GM21381 (cell line): ENCODE measurements around the gene XKR7.
"Not testable (repeated sequence)": the region's sequence is repeated elsewhere in the genome, so short reads cannot be mapped to it uniquely, and the experiment has no call there.

Experiments used
- ATAC-seq: cut with Tn5 transposase; IDR thresholded peaks from one replicate; pipeline ENCODE4 v1.9.1; 2021; ENCODE audit warnings: mild to moderate bottlenecking, moderate library complexity; ENCODE audit not compliant: unreplicated experiment

XKR7 gene

DNA sequence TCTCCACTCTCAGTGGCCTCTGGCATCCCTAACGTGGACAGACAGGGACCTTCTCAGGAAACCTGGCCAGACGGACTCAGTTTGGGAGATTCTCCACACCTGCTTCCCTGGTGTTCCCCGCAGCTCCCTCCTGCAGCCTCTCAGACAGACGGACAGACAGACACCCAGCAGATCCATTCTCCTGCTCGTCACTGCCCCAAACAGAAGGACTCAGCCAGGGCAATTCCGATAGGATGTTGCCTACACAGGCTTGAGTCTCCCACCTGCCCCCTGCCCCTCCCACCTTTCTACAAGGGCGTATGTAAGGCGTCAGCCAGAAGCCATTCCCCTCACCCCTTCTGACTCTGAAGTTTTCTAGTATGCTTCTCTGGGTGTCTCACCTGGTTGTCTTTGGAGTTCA is 42.7 kb downstream of the XKR7 start:
- no peak for ATAC-seq

DNA sequence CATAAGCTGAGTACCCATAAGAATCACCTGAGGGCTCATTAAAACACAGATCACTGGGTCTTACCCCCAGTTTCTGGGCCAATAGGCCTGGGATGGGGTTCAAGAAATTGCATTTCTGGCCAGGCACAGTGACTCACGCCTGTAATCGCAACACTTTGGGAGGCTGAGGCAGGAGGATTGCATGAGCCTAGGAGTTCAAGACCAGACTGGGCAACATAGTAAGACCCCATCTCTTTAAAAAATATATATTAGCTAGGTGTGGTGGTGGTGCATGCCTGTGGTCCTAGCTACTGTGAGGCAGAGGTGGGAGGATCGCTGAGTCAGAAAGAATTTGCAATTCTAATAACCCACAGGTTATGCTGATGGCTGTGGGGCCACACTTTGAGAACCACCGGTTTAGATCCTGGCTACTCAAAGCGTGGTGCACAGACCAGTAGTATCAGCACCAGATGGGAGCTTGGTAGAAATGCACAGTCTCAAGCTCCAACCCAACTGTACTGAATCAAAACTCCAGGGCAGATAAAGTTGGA is 44.3 kb downstream of the XKR7 start:
- ATAC-seq, result no peak

DNA sequence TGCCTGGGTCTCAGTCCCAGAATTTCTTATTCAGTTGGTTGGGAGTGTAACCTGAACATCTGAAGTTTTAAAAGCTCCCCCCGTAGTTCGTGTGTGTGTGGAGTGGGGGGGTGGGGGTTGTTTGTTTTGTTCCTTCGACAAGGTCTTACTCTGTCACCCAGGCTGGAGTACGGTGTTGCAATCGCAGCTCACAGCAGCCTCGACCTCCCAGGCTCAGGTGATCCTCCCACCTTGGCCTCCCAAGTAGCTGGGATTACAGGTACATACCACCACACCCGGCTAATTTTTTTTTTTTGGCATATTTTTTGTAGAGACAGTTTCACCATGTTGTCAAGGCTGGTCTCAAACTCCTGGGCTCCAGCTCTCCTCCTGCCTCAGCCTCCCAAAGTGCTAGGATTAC is 45.4 kb downstream of the XKR7 start:
- no peak for ATAC-seq

DNA sequence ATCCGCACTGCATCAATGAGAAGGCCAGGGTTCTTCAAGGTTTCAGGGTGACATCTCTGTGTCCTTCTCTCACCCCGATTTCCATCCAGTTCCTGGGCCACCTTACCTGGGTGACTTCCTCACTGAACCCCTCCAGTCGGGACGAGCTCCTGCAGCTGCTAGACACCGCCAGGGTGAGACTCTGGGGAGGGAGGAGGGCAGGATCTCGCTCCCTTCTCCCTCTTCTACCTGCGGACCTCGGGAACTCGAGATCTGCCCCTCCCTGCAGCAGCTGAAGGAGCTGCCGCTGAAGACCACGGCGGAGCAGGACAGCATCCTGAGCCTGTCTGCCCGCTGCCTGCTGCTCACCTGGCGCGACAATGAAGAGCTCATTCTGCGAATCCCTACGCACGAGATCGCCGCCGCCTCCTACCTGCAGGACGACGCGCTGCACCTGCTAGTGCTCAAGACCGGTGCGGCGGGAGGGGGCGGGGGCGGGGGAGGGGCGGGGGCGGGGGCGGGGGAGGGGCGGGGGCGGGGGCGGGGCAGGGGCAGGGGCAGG is 49.8 kb downstream of the XKR7 start:
- no peak for ATAC-seq

DNA sequence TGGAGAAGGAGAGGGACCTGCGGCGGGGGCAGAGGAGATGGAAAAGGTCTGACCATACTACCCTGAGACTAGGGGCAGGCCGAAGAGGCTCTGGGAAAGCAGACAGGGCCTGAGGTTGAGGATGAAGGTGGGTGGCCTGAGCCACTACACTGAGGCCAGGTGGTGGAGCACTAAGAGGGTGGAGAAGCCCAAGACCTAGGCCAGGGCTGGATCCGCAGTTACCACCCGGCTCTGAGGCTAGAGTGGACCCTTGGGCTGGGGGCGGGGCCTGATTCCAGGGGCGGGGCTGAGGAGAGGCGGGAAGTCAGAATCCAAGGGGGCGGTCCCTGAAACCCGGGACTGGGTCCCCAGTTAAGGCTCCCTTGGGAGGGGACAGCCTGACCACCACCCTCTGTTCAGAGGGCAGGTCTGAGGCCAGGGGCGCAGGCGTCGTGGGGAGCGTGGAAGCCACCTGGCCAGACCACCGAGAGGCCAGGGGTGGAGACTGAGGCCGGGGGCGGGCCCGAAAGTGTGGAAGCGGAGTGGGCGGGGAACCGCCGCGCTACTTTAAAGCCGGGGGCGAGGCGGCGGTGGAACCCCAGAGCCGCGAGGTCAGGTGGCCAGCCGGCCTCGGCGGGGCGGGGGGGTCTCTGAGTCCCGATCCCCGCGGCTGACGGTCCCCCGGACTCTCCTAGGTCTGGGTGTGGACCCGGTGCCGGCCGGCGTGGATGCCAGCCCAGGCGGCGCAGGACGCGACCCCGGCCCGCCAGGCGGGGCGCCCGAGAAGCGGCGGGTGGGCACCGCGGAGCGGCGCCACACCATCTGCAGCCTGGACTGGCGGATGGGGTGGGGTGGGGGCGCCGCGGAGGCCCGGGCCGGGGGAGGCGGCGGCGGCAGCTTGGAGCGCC is 50.6 kb downstream of the XKR7 start:
- no peak for ATAC-seq

DNA sequence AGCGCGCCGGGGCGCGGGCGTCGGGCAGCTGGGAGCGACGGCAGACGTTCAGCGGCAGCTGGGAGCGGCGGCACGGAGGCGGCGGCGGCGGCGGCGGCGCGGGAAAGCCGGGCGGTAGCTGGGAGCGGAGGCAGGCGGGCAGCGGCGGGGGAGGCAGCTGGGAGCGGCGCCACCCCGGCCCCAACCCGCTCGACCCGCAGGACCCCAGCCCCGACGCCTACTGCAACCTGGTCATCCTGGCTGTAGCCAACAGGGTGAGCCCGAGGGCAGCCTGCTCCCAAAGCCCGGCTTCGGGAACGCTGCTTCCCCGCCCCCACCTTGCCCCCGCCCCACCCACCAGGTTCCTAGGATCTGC is 51.2 kb downstream of the XKR7 start:
- ATAC-seq, result no peak

DNA sequence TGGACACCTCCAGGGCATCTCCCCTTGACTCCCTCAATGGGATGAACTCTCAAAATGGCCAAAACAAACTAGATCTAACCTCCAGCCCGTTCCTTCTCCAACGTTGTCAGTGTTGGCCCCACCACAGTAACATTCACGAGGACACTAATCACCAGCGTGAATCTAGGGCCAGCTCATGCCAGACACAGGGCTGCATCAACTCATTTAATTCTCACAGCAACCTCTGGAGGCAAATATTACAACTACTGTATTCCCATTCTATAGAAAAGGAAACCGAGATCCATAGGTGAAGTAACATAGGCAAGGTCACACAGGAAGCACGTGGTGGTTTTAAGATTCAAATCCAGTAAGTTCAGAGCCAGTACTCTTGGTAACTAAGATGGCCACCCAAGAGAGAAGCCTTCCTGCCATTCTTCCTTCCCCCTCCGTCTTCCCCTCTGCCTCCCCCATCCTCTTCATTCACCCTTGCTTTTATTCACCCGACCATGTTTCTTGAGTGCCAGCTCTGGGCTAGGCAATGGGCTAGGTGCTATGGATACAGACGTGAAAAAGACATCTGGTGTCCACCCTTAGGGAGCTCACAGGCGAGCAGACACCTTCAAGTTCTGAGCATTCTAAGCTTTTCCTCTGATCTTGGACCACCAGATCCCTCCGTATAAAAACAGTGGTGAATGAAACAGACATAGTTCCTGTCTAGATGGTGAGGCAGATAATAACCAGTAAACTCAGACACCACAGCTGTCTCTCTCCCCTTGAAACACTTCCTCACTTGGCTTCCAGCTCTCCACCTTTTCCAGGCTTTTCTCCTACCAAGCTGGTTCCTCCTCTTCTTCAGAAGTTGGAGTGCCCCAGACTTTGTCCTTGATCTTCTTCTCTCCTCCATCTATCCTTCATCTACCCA is 51.9 kb downstream of the XKR7 start:
- ATAC-seq, result no peak

DNA sequence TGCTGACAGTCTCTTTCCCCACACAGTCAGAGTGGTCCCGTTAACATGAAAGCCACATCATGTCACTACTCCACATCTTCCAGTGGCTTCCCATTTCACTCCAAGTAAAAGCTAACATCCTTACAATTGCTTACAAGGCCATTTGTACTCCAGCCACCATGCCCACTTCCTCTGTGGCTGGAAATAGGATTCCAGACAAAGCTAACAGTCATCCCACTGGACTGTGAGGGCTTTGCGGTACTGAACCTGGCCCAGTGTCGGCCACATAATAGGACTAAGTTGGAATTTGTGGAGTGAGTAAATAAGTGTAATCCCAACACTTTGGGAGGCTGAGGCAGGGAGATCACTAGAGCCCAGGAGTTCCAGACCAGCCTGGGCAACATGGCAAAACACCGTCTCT is 53.1 kb downstream of the XKR7 start:
- no peak for ATAC-seq

DNA sequence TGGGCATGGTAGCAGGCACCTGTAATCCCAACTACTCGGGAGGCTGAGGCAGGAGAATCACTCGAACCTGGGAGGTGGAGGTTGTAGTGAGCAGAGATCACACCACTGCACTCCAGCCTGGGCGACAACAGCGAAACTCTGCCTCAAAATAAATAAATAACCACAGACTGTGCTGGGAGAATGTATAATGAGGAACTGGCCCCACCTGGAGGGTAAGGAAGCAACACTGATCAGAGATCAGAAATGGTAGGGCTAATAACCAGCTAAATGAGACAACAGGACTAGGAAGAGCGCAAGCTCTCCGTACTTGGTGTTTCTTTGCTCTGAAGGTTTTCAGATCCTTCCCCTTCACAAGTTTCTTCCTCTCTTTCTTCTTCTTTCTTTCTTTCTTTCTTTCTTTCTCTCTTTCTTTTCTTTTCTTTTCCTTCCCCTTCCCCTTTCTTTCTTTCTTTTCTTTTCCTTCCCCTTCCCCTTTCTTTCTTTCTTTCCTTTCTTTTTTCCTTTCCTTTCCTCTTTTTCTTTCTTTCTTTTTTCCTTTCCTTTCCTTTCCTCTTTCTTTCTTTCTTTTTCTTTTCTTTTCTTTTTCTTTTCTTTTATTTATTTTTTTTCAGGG is 56.8 kb downstream of the XKR7 start:
- ATAC-seq, result no peak

DNA sequence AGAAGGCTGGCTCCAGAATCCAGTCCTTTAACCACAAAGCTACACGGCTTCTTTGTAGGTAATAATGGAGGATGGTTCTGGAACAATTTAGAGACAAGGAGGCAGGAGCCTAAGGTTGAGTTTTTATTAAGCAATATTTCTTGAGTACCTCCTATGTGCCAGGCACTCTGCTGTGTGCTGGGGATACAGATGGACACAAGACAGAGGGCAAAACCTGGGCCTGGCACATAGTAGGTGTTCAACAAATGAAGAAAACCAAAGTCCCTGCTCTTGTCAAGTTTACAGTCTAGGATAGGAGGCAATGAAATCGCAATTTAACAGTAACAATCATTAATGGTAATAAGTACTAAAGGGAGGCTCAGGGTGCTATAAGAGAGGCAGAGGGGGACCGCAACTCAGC is 59.7 kb downstream of the XKR7 start:
- ATAC-seq, result no peak

DNA sequence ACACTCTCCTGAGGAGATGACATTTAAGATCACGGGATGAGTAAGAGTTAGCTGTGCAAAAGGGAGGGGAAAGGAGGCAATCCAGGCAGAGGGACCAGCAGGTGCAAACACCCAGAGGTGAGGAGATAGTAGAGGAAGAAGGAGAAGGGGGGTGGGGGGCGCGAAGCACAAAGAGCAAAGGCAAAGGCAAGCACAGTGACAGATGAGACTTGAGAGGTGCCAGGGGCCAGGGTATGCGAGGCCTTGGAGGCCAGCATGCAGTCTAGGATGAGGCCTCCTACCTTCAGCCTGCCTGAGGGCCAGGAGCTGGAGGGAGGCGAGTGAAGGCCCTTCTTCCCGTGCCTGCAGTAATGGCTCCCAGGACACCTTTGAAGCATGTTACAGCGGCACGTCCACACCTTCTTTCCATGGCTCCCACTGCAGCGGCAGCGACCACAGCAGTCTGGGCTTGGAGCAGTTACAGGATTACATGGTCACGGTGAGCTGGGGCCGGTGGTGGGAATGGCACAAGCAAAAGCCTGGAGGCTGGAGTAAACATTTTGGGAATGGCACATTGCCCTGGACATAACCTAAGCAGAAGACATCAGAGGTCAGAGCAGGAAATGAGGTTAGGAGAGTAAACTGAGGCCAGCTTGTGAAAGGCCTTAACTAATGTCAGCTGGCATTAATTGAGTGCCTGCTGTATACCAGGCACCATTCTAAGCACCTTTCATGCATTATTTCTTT is 60.9 kb downstream of the XKR7 start:
- ATAC-seq, result no peak

DNA sequence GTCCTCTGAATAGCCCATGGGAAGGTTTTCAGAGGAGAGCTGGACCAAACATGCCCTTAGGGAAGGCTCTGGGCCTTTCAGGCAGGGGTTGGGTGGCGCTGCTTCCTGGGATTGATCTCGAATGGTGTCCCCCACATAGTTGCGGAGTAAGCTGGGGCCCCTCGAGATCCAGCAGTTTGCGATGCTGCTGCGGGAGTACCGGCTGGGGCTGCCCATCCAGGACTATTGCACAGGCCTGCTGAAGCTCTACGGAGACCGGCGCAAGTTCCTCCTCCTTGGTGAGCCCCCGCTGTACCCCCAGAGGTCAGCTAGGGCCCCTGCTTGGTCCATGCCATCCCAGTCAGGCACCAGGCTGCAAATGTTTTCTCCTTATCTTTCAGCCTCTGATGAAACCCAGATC is 61.6 kb downstream of the XKR7 start:
- ATAC-seq, result no peak

DNA sequence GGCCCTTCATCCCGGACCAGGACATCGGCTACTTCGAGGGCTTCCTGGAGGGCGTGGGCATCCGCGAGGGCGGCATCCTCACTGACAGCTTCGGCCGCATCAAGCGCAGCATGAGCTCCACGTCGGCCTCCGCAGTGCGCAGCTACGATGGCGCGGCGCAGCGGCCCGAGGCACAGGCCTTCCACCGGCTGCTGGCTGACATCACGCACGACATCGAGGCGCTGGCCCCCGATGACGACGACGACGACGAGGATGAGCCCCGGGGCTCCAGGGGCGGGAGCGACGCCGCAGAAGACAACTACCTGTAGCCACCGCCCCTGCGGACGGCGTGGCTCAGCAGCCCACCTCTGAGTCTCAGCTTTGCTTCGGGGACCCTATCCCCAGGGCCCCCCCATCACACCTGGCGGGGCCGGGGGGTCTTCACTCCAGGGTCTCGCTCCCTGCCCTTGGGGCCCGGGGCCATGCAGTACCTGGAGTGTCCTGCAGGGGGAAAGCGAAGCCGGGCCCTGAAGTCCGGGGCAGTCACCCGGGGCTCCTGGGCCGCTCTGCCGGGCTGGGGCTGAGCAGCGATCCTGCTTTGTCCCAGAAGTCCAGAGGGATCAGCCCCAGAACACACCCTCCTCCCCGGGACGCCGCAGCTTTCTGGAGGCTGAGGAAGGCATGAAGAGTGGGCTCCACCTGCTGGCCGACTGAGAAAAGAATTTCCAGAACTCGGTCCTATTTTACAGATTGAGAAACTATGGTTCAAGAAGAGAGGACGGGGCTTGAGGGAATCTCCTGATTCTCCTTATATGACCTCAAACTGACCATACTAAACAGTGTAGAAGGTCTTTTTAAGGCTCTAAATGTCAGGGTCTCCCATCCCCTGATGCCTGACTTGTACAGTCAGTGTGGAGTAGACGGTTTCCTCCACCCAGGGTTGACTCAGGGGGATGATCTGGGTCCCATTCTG is 63.3 kb downstream of the XKR7 start:
- no peak for ATAC-seq

DNA sequence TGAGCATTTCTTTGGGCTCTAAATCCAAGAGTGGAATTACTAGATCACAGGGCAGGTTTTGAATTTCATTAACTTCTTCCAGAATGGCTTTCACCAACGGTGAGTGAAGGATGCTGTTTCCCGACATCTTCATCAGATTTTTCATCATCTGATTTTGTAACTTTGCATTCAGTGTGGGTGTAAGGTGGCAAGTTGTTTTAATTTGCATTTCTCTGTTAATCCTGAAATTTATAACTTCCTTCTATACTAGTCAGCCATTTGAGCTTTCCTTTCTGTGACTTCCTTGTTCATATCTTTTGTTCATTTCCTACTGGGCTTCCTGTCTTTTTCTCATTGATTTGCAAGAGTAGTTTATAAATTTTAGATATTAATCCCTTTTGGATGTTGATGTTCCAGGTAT is 65.4 kb downstream of the XKR7 start:
- no peak for ATAC-seq

DNA sequence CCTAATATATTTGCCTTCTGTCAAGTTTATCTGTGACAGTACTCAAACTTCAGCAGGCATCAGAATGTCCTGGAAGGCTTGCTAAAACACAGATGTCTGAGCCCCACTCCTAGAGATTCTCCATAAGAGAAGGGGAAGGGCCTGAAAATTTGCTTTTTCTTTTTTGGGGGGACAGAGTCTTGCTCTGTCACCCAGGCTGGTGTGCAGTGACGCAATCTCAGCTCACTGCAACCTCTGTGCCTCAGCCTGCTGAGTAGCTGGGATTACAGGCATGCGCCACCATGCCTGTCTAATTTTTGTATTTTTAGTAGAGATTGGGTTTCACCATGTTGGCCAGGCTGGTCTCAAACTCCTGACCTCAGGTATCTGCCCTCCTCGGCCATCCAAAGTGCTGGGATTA is 65.8 kb downstream of the XKR7 start:
- ATAC-seq, result not testable (repeated sequence)

DNA sequence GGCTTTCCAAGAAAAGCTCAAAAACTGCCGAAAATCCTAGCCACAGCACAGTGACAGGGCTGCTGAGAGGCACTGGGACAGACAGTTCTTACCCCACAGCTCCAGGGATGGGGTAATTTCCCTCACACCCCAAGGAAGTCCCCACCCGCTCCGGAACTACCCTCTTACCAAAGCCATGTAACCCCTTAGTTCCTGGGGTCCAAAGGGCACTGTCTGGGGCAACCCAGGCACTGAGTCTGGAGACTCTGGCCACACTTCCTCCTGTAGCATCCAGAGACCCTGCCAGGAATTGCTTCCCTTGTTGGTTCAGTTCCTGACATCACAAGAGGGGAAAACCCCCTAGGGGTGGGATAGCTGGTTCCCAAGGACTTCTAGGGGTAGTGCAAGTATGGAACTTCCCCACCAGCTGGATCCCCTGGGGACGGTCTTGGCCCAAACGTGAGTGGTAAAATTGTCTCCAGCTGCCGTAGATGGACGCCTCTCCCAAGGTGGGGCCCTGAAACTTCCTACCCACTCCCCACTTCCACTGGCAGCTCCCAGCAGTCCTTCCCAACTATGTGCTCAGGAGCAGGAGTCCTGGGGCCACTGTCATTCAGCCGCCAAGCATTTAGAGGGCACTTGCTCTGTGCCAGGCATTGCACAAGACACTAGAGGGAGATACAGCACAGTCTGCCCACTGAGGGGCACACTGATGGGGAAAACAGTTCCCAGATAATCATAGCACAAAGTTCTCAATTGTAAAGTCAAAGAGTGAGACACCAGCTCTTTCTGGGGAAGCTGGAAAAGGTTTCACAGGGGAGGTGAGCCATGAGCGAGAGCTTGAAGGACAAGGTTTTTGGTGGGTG is 66.9 kb downstream of the XKR7 start:
- ATAC-seq, result no peak

DNA sequence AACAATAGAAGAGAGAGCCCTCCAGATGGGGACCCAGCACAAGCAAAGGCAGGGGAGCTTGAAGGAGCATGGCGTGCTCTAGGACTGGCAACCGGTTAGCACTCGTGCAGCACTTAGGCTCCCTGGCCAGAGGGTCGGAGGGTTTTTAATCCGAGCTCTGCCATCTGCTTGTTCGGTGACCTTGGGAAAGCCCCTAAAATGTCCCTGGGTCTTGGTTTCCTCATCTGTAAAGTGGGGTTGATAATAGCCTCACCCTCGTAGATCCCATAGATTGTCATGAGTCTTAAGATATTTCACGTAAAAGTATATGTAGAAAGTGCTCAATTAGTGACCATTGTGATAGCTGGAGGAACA is 67.5 kb downstream of the XKR7 start:
- ATAC-seq, result no peak

DNA sequence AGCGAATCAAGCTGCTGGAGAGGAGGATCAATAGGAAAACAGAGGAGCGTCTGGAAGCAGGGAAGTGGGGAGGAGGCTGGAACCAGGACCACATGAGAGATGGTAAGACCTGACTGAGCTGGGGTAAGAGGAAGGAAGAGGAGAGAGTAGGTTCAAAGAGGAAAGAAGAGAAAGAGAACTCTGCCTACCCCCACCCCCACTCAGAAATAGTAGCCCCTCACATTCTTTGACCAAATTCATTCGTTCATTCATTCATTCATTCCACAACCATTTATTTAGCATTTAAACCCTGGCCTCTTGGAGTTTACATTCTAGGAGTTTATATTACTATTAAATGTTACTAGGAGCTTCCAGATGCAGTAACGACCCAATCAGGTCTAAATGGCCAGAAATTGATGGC is 68.3 kb downstream of the XKR7 start:
- no peak for ATAC-seq
